Stimulated activated CD4-positive, alpha-beta T cell treated with anti-CD3 and anti-CD28 coated beads, Interleukin-1b, Interleukin-23, amount 100 ng/mL, for 1 hour (primary cell): ENCODE data around the gene GNB1.

Experiments used
- DNase-seq, 2 donors: peaks; one replicate each; pipeline ENCODE4 v3.0.0-alpha.2; 2020; ENCODE audit warnings: low read depth in 2 of 2

Gene GNB1

DNA sequence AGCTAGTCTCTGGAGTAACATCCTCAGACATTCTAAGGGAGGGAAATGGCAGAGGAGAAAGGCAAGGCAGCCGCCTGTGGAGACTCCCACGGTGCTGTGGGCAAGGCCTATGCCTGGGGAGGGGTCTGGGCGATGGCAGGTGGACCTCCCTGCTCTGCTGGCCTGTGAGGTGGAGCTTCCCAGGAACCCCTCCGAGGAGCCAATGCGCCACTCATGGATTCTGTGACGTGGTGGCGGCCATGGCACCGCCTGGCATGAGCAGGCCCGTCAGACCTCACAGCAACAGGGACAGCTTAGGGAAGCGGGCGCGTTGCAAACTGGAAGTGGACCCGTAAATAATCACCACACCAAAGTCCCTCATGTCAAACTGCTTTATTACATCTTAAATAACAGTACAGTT, 106.0 kb downstream of the GNB1 start:
- DNase-seq: no peak

GRCh38 chr1:1783320-1783719, 107.6 kb downstream of the GNB1 start:
- no peak for DNase-seq

- no peak for DNase-seq
Measured at GRCh38 chr1:1782399-1783221, 108.3 kb downstream of the GNB1 start.

DNA sequence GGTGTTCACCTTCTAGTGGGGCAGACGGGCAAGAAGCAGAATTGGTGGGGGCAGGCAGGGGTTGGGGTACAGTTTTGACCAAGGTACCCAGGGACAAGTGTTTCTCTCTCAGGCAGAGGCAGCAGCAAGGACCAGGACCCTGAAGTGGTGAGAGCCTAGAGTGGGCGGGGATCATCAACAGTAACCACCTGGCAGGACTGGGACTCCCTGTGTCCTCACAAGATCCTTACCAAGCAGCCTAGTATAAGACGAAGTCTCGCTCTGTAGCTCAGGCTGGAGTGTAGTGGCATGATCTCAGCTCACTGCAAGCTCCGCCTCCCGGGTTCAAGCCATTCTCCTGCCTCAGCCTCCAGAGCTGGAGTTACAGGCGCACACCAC, 109.4 kb downstream of the GNB1 start:
- no peak for DNase-seq

GRCh38 chr1:1780598-1781525, 110.0 kb downstream of the GNB1 start:
- no peak for DNase-seq

DNA sequence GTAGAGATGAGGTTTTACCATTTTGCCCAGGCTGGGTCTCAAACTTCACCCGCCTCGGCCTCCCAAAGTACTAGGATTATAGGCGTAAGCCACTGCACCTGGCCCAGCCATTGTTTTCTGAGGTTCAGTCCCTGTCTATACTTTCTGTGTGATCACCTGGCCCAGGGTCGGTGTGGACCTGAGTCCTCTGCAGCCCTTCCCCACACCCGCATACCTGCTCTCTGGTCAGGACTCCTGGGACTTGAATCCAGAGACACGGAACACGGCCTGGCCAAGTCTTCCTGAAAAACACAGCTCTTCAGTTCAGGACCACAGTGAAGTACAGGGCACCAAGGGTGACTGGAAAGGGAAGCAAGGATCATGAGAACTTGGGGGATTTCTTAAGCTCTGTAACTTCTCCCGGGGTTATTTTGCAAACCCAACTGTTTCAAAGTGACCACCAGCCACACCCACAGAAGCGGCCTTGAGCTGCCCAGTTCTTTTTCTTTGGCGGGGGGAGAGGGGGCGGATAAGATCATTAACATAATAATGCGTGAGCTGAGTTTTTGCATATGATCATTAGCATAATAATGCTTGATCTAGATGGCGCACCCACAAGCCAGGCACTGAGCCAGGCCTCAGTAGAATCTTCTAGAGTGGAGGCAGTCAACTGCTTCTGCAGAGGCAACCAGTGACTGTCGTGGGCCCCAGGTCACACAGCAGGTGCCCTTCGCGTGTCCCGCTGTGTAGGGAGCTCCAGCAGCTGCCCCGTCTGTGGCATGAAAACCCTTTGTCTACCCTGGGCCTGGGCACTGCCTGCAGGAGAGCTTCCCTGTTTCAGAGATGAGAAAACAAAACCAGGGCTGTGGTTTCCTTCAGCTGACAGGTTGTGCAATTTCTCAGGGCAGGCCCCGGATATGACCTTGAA, 110.9 kb downstream of the GNB1 start:
- DNase-seq: peak in 1 of 2 donors; percentile 12

GRCh38 chr1:1779320-1779675, 111.6 kb downstream of the GNB1 start:
- no peak for DNase-seq

GRCh38 chr1:1778663-1779319, 112.1 kb downstream of the GNB1 start:
- DNase-seq: peak; percentile 34 to 50

- DNase-seq: peak; percentile 42 to 55
Measured at GRCh38 chr1:1777950-1778662, 112.8 kb downstream of the GNB1 start, which contains the start of gene NADK. Gene NADK, minus strand, starts transcription at chr1:1778470. Its CDS starts 13,064 bp downstream, at chr1:1765406.

- DNase-seq: no peak
Measured at GRCh38 chr1:1777583-1777899, 113.3 kb downstream of the GNB1 start.

- no peak for DNase-seq
Measured at GRCh38 chr1:1776672-1777582, 114.0 kb downstream of the GNB1 start.

DNA sequence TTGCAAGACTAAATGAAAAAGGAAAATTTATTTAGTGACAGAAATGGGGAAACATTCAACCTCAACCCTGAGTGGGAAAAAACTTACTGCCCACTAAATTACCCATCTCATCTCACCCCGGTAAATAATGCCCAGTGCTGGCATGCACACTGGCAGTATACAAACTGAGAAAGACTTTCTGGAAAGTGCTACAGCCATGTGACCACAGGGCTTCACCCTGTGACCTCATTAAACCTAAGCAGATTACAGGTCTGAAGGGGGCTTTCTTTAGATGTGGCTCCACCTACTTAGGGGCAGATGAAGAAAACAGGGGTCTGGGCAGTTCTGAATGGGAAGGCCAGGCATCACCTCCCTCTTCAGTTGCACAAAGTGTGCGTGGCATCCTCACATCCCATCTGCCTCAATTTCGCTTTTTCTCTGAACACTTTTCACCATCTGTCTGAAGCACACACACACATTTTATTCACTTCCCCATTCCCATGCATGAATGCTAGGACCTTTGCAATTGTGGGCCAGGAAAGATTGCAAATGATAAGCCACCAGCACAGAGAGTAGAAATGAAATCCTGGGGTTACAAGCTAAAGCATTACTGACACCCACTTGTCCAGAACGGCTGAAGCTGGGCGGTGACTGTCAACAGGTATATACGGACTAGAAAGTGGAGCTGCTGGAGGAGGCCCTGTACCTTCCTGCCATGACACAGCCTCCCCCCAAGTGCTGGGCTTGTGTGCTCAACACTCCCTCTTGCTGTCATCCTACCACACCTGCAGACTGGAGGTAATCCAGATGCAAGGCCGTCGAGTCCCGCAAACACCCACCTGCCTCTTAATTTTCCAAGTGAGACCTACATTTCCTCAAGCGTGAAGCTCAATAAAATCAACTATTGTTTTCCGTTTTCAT, 115.3 kb downstream of the GNB1 start:
- DNase-seq: no peak

DNA sequence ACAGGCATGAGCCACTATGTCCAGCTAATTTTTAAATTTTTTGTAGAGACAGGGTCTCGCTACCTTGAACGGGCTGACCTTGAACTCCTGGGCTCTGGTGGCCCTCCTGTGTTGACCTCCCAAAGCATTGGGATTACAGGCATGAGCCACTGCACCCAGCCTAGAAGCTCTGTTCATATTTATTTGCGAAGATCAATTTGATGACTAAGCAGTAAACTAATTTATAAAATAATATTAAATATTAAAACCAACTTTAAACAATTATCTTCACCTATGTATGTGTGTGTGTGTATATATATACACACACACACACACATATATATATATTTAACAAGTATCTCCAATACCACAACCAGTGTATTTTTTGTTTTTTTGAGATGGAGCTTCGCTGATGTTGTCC, 117.0 kb downstream of the GNB1 start:
- no peak for DNase-seq

DNA sequence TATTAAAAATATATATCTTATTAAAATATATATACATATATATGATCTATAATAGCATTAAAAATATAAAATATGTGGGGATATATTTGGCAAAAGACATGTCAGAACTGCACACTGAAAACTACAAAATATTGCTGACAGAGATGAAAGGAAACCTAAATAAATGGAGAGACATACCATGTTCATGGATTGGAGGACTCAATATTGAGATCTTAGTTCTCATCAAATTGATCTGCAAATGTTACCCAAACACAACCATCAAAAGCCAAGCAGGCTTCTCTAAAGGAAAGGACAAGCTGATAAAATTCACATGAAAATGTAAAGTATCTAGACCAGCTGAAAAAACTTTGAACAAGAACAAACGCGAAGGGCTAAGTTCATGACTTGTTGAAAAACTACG, 119.8 kb downstream of the GNB1 start:
- DNase-seq: no peak

DNA sequence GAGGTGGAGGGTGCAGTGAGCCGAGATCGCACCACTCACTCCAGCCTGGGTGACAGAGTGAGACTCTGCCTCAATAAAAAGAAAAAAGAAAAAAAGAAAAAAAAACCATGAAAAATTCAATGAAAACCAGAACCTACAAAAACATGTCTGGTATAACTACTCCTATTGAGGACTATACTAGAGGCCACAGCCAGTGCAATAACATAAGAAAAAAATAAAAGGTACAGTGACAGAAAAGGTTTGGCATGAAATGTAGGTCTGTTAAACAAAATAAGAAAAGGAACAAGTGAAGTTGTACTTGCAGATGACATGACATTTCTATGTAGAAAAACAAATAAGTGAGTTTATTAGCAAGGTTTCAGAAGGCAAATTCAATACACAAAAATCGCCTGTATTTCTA, 120.8 kb downstream of the GNB1 start:
- no peak for DNase-seq

DNA sequence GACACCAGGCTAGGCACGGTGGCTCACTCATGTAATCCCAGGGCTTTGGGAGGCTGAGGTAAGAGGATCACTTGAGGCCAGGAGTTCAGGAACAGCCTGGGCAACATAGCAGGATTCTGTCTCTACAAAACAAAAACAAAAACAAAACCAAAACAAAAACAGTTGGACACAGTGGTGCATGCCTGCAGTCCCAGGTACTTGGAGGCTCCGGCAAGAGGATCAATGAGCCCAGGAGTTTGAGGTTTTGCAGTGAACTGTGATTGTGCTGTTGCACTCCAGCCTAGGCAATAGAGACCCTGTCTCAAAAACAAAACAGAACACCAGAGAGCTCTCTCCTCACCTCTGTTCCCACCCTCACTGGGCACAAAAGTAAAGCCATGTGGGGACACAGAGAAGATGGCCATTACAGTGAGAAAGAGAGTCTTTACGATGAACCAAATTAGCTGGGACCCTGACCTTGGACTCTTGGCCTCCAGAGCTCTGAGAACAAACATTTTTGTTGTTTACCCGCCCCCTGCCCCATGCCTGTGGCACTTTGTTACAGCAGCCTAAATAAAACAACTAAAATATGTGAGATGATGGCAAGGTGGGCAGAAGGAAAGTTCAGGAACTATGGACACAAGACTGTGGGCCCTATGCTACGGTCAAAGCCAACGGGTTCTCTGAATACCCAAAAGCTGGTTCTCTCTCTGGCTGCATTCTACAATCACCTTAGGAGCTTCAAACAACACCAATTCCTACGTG, 122.5 kb downstream of the GNB1 start:
- DNase-seq: no peak

GRCh38 chr1:1764876-1765470, 125.9 kb downstream of the GNB1 start:
- no peak for DNase-seq
